ENCODE measurements around the gene SEMA6A. TPM values are rescaled to one million over a fixed set of nuclear protein-coding genes. Genes with fewer than 3 reads are reported as not detected.

Gene SEMA6A
- total and polyA plus RNA-seq, 2 experiments from 2014 or later: 233 to 400 TPM

DNA sequence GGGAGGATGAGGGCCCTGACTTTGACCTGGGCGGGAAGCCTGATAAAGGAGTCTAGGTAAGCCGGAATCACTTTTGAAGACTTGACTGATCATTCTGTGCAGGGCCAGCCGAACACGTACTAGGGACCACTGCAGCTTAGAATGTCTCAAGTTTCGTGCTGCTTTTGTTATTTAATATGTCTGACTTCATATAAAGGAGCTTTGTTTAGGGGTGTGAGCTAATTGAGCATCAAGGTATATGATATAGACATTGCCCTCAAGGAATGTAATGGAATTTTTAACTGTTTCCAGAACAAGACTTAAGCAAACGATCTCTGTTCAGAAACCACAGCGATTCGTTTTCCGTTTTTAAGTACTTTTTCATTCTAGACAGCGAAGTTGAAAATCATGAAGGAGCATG is 173.0 kb downstream of the SEMA6A start:
- H3K36me3 Mint-ChIP-seq (ENCODE audit: low read depth): no peaks in the 10 kb centered on the region
- no peak for TF ChIP-seq CREB1 (CRISPR knock-in tag; IDR thresholded peaks at IDR 0.05; ENCODE audit: low read depth)
- TF ChIP-seq POLR2AphosphoS5 (IDR thresholded peaks at IDR 0.05; ENCODE audit: low read depth): no peak
- TF ChIP-seq EZH2phosphoT487 (IDR thresholded peaks at IDR 0.05; ENCODE audit: unreplicated experiment): no peak
- TF ChIP-seq, protein P1, sequence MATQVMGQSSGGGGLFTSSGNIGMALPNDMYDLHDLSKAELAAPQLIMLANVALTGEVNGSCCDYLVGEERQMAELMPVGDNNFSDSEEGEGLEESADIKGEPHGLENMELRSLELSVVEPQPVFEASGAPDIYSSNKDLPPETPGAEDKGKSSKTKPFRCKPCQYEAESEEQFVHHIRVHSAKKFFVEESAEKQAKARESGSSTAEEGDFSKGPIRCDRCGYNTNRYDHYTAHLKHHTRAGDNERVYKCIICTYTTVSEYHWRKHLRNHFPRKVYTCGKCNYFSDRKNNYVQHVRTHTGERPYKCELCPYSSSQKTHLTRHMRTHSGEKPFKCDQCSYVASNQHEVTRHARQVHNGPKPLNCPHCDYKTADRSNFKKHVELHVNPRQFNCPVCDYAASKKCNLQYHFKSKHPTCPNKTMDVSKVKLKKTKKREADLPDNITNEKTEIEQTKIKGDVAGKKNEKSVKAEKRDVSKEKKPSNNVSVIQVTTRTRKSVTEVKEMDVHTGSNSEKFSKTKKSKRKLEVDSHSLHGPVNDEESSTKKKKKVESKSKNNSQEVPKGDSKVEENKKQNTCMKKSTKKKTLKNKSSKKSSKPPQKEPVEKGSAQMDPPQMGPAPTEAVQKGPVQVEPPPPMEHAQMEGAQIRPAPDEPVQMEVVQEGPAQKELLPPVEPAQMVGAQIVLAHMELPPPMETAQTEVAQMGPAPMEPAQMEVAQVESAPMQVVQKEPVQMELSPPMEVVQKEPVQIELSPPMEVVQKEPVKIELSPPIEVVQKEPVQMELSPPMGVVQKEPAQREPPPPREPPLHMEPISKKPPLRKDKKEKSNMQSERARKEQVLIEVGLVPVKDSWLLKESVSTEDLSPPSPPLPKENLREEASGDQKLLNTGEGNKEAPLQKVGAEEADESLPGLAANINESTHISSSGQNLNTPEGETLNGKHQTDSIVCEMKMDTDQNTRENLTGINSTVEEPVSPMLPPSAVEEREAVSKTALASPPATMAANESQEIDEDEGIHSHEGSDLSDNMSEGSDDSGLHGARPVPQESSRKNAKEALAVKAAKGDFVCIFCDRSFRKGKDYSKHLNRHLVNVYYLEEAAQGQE (IDR thresholded peaks at IDR 0.05; ENCODE audit: unreplicated experiment): no peak
- TF ChIP-seq ETS1 (IDR thresholded peaks at IDR 0.05): no peak
- no peak for TF ChIP-seq EZH2 (IDR thresholded peaks at IDR 0.05; ENCODE audit: low read depth, unreplicated experiment)
- TF ChIP-seq ZNF331 (CRISPR knock-in tag; IDR thresholded peaks at IDR 0.05; ENCODE audit: low read depth): no peak
- TF ChIP-seq, protein P2, sequence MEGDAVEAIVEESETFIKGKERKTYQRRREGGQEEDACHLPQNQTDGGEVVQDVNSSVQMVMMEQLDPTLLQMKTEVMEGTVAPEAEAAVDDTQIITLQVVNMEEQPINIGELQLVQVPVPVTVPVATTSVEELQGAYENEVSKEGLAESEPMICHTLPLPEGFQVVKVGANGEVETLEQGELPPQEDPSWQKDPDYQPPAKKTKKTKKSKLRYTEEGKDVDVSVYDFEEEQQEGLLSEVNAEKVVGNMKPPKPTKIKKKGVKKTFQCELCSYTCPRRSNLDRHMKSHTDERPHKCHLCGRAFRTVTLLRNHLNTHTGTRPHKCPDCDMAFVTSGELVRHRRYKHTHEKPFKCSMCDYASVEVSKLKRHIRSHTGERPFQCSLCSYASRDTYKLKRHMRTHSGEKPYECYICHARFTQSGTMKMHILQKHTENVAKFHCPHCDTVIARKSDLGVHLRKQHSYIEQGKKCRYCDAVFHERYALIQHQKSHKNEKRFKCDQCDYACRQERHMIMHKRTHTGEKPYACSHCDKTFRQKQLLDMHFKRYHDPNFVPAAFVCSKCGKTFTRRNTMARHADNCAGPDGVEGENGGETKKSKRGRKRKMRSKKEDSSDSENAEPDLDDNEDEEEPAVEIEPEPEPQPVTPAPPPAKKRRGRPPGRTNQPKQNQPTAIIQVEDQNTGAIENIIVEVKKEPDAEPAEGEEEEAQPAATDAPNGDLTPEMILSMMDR (conservative IDR thresholded peaks at IDR 0.05; ENCODE audit: low read depth in 2 of 2): no peak
- no peak for TF ChIP-seq NANOG (IDR thresholded peaks at IDR 0.05; ENCODE audit: borderline replicate concordance)
- no peak for TF ChIP-seq STAT1 (IDR thresholded peaks at IDR 0.05; ENCODE audit: unreplicated experiment)
- TF ChIP-seq, protein P3, sequence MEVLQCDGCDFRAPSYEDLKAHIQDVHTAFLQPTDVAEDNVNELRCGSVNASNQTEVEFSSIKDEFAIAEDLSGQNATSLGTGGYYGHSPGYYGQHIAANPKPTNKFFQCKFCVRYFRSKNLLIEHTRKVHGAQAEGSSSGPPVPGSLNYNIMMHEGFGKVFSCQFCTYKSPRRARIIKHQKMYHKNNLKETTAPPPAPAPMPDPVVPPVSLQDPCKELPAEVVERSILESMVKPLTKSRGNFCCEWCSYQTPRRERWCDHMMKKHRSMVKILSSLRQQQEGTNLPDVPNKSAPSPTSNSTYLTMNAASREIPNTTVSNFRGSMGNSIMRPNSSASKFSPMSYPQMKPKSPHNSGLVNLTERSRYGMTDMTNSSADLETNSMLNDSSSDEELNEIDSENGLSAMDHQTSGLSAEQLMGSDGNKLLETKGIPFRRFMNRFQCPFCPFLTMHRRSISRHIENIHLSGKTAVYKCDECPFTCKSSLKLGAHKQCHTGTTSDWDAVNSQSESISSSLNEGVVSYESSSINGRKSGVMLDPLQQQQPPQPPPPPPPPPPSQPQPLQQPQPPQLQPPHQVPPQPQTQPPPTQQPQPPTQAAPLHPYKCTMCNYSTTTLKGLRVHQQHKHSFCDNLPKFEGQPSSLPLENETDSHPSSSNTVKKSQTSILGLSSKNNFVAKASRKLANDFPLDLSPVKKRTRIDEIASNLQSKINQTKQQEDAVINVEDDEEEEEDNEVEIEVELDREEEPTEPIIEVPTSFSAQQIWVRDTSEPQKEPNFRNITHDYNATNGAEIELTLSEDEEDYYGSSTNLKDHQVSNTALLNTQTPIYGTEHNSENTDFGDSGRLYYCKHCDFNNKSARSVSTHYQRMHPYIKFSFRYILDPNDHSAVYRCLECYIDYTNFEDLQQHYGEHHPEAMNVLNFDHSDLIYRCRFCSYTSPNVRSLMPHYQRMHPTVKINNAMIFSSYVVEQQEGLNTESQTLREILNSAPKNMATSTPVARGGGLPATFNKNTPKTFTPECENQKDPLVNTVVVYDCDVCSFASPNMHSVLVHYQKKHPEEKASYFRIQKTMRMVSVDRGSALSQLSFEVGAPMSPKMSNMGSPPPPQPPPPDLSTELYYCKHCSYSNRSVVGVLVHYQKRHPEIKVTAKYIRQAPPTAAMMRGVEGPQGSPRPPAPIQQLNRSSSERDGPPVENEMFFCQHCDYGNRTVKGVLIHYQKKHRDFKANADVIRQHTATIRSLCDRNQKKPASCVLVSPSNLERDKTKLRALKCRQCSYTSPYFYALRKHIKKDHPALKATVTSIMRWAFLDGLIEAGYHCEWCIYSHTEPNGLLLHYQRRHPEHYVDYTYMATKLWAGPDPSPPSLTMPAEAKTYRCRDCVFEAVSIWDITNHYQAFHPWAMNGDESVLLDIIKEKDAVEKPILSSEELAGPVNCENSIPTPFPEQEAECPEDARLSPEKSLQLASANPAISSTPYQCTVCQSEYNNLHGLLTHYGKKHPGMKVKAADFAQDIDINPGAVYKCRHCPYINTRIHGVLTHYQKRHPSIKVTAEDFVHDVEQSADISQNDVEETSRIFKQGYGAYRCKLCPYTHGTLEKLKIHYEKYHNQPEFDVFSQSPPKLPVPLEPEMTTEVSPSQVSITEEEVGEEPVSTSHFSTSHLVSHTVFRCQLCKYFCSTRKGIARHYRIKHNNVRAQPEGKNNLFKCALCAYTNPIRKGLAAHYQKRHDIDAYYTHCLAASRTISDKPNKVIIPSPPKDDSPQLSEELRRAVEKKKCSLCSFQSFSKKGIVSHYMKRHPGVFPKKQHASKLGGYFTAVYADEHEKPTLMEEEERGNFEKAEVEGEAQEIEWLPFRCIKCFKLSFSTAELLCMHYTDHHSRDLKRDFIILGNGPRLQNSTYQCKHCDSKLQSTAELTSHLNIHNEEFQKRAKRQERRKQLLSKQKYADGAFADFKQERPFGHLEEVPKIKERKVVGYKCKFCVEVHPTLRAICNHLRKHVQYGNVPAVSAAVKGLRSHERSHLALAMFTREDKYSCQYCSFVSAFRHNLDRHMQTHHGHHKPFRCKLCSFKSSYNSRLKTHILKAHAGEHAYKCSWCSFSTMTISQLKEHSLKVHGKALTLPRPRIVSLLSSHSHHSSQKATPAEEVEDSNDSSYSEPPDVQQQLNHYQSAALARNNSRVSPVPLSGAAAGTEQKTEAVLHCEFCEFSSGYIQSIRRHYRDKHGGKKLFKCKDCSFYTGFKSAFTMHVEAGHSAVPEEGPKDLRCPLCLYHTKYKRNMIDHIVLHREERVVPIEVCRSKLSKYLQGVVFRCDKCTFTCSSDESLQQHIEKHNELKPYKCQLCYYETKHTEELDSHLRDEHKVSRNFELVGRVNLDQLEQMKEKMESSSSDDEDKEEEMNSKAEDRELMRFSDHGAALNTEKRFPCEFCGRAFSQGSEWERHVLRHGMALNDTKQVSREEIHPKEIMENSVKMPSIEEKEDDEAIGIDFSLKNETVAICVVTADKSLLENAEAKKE (CRISPR knock-in tag; IDR thresholded peaks at IDR 0.05): no peak
- TF ChIP-seq ZNF114 (CRISPR knock-in tag; IDR thresholded peaks at IDR 0.05): no peak
- no peak for TF ChIP-seq JUNB (IDR thresholded peaks at IDR 0.05; ENCODE audit: unreplicated experiment)
- Histone ChIP-seq H3K27ac (ENCODE audit: low read depth) (no peak overlapping the region), H3K36me3 (ENCODE audit: insufficient read depth) (no peaks in the 10 kb centered on the region), H3K4me1 (ENCODE audit: insufficient read depth) (no peaks in the 10 kb centered on the region), H2AFZ (no peak overlapping the region), H3K79me2 (replicated peaks; ENCODE audit: insufficient read depth) (no peaks in the 10 kb centered on the region), H3K9me2 (ENCODE audit: insufficient read depth) (0 out of 2 replicates have a peak, but pooled peaks cover 5% of the 10 kb centered on the region), H3K27me3 (ENCODE audit: insufficient read depth) (no peaks in the 10 kb centered on the region), H3F3A (replicated peaks; ENCODE audit: low read depth) (no peaks in the 10 kb centered on the region), H3K4me3 (no peak overlapping the region), H3K4me2 (no peak overlapping the region), H4K20me1 (replicated peaks; ENCODE audit: insufficient read depth) (no peaks in the 10 kb centered on the region)
- H3K27ac Mint-ChIP-seq: no peak overlapping the region
- DNase-seq (ENCODE audit: low spot score) (no peak), ATAC-seq (no peak)
- H3K4me3 Mint-ChIP-seq: no peak overlapping the region
- H3K9me3 Mint-ChIP-seq: no peaks in the 10 kb centered on the region
- H3K4me1 Mint-ChIP-seq: peaks cover 2% of the 10 kb centered on the region; the same call in 1 of the 3 replicates
- no peaks in the 10 kb centered on the region for H3K27me3 Mint-ChIP-seq (ENCODE audit: insufficient read depth, low read depth, poor library complexity)

Measured in GM23338 (cell line).